GM19452 (cell line): Measurements from ENCODE around the gene PDILT.
"Not testable (repeated sequence)": the region's sequence is repeated elsewhere in the genome, so short reads cannot be mapped to it uniquely, and the experiment has no call there.

Source experiments
- ATAC-seq: cut with Tn5 transposase; IDR thresholded peaks from one replicate; pipeline ENCODE4 v1.9.1; 2021; ENCODE audit not compliant: unreplicated experiment

The PDILT gene

DNA sequence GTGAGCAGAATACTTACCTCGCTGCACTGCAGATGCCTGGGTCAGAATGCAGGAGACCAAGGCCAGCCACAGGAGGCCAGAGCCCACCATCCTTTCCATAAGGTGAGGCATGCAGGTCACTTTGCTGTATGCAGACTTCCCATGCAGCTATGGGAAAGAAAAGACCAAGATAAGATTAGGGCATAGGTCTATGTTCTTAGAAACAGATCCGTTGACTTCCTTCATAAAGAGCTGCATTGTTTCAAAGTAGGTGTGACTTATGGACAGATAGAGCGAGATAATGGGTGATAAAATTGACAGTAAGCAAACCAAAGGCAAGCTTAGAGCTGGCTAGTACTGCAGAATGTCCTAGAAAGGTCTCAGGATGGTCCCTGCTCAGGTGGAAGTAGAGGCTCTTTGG lies 78.2 kb downstream of the PDILT start:
- no peak for ATAC-seq

DNA sequence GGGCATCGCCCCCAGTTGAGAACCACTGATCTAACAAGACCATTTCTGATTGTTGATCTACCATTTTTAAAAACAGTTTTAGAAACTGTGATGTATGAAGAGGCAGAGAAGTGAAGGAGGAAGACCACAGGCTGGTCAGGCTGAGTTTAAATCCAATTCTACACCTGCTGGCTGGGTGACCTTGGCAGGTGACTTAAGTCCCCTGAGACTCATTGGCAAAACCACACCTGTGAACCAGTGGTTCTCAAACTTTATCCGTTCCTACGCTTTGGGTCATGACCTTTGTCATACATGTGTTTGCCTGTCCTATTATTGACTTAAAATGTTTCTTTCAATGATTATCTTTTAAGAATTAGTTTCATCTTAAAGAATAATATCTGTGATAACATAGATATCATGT lies 79.5 kb downstream of the PDILT start:
- ATAC-seq: no peak

DNA sequence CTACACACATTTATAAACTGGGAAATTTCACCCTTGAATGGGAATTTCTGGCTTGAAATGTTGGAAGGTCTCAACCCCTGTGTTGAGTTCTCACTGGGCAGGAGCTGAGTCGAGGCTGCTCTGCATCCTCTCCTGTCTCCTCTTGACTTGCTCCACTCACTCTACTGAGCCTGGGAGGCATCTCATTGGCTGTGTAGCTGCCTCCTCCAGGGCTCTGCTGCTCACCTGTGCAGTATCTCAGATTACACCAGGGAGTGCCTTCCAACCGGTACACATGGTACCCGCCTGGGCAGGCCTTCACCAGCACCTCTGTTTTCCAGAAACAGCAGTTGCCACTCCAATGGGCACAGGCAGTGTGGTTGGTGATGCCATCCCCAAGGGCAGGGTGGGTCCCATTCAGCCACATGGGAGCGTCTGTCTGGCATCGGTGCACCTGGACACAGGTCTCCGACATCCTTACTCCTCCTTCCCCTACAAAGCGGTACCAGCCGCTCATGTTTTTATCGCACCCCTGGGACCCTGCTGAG lies 80.9 kb downstream of the PDILT start:
- no peak for ATAC-seq

DNA sequence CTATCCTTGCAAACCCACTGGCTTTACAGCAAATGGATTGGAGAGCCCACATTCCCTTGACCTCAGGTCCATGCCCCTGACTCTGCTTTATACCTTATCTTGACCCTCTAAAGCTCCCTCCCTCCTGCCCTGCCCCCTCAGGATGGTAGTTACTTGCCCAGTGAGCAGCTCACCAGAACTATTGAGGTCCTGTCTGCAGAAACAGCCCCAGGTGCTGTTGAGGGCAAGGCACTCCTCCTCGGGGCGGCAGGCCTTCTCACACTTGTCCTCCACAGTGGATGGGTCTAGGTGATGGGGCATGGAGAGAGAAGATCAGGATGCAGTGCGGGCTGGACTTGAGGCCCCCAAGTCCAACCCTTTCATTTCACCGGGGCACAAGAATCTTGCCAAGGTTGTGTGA lies 81.8 kb downstream of the PDILT start:
- ATAC-seq: no peak

DNA sequence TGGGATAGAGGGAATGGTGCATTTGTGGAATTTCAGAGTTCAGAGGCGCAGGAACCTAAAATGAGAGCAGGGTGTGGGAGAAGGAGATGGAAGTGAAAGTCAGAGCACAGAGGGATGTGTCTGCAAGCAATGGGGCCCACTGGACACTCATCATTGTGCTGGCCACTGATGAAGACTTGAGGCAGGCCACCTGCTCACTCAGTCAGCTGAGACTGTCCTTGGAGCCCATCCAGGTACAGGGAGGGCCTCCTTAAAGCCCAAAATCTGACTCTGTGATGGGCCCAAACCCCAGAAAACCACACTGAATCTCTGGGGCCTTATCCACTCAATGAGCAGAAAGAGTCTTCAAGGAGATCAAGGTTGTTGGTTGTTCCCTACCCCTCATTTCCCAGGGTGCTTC lies 82.9 kb downstream of the PDILT start:
- no peak for ATAC-seq

DNA sequence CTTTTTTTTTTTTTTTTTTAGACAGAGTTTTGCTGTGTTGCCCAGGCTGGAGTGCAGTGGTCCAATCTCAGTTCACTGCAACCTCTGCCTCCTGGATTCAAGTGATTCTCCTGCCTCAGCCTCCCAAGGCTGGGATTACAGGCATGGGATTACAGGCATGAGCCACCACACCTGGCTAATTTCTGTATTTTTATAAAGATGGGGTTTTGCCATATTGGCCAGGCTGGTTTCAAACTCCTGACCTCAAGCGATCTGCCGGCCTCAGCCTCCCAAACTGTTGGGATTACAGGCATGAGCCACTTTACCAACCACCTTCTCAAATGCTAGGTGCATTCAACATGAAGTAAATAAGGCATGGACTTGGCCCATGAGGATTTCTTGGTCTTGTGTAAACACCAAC lies 83.5 kb downstream of the PDILT start:
- not testable (repeated sequence) for ATAC-seq

DNA sequence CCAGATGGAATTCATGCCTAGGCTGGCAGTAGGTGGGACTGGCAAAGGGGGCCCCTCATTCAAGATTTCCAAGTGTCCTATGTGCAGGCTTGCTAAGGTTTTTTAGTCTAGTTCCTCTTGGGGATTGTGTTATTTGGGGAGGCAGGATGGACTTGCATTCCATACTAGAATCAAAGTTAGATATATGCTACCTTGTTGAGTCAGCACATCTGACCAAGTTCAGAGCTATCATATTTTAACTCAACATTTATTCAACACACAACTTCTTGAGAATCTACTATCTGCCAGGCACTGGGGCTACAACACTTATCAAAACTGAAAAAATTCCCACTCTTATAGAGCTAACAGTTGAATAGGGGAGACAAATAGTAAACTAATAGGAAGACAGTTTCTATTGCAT lies 83.9 kb downstream of the PDILT start:
- ATAC-seq: no peak

DNA sequence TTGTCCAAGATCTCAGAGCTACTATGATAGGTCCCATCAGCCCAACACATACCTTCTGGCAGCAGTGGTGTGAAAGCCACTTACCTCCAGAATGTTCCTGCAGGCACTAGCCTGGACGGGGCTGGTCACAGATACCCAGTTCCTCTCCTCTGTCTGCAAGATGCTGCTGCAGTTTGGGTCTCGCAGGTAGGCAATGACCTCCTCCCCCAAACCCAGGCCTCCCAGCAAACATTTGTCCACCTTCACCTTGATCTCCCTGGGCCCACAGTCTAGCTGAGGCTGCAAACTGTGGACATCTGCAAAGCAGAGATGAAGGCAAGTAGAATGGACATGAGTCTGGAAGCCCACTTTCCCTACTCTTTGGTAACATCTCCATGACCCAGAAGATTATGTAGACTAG lies 84.4 kb downstream of the PDILT start:
- ATAC-seq: no peak

DNA sequence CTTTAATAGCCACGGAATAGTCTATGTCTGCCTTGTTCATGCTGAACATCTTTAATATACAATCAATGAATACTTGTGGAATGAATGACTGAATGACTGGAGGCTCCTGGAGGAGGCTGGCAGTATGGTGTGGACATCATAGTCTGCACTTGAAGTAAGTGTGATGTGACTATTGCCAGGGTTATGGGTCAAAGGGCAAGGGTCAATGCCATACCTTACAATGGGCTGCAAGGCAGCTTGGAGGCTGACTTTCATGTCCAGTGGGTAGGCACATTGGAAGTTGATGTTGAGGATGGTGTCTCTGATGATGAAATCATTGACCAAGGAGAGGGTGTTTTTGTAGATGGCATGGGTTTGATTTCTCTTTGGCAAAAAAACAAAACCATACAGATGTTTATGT lies 85.1 kb downstream of the PDILT start:
- no peak for ATAC-seq

DNA sequence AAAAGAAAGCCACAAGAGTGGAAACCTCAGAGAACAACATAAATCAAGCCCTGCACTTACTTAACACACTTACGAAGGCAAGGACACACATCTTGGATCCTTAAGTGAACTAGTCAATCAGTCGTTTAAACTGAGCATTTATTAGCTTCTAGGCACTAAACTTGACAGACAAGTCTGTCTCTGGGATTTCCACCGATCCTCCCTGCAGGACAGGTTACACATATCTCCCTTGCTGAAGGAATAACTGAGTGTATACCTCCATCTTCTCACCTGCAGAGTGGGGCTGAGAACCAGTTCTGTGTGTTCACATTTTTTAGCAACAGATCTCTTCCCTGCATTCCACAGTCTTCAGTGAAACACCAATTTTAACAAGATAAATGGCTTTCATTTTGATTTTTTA lies 86.1 kb downstream of the PDILT start:
- ATAC-seq: no peak

DNA sequence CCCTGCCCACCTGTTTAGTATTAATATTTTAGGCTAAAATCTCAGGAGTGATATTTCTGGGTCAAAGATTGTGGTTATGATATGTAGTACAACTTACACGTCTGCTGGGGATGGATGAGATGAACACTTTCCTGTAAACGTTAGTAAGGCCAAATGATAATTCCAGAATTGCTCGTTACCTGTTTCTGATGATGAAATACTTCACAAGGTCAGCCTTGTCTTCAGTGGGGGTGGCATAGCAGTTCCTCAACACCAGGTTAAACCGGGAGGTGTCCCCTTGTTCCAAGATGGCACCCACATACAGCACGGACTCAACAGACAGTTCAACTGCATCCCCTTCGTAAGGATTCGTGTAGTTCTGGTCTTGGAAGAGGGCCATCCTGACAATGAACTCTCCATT lies 86.5 kb downstream of the PDILT start:
- ATAC-seq: no peak

DNA sequence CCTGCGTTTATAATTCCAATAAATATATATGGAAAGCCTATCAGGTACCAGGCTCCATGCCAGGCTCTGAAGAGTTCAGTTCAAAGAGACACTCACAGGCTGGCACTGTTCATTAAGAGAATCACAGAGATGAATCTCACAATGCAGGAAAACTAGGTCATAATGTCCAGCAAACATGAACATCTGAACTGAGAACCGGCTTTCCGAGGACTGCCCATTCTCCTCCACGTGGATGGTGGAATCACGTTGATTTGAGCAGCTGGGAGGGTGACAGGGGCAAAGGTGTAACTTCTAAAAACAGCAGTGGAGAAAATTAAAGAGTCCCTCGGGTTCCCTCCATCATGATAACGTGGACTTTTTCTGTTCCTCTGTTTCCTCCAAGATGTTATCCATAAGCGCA lies 87.4 kb downstream of the PDILT start:
- ATAC-seq: no peak

DNA sequence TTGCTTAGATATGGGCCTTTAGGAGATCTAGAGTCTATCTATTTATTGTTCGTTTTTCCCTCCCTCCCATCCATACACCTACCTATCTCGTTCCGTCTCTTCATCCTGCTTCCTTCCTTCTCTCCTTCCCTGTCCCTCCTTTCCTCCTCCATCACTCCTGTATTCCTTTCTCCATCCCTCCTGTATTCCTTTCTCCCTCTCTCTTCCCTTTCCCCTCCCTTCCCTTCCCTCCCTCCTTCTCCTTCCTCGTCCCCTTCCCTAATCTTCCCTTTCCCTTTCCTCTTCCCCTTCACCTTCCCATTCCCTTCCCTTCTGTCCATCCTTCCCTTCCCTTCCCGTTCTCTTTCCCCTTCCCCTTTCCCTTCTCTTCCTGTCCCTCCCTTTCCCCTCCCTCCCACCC lies 87.8 kb downstream of the PDILT start:
- ATAC-seq: no peak

DNA sequence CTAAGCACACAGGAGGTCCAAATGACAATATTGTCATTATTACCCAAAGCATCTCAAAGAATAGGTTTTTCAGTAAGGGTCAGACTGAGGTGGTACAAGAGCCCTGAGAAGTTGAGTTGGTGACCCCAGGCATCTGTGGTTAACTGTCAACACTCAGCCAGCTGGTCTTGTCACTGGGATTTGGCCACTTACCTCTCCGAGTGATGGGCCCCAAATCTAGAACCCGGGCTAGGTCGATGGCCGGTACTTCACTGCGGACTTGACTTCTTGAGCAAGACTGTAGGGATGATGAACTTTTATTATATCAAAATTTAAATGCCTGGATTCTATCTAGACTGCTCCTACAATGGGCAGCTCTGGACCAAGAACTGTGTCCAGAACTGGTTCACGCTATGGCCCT lies 88.8 kb downstream of the PDILT start:
- ATAC-seq: no peak

DNA sequence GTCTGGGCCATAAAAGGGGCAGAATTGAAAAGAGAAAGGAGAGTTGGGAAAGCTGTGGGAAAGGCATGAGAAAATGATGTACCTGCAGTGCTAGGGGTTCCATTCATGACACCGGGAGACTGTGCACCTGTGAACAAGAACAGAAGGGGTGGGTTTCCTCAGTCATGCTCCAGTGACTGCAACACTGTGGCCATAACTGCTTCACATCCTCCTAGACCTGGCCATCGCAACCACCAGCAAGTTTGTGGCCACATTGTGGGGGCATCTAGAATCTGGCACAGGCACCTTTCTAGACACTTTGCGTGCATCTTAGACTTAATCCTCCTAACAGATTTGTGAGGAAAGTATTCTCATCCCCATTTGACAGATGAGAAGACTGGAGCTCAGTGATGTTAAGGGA lies 90.0 kb downstream of the PDILT start:
- no peak for ATAC-seq

DNA sequence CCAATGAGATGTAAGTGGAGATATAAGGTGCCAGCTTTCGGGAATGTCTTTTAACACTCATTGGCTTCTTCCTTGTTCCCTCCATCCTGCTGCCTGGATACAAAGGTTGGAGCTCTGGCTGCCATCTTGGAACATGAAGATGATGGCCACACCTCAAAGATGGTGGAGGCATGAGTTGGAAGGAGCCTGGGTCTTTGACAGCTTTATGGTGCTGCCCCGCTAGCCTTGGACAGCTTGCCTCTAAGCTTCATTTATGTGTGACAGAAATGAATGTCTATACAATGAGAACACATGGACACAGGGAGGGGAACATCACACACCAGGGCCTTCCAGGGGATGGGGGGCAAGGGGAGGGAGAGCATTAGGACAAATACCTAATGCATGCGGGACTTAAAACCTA lies 90.8 kb downstream of the PDILT start:
- ATAC-seq: no peak

DNA sequence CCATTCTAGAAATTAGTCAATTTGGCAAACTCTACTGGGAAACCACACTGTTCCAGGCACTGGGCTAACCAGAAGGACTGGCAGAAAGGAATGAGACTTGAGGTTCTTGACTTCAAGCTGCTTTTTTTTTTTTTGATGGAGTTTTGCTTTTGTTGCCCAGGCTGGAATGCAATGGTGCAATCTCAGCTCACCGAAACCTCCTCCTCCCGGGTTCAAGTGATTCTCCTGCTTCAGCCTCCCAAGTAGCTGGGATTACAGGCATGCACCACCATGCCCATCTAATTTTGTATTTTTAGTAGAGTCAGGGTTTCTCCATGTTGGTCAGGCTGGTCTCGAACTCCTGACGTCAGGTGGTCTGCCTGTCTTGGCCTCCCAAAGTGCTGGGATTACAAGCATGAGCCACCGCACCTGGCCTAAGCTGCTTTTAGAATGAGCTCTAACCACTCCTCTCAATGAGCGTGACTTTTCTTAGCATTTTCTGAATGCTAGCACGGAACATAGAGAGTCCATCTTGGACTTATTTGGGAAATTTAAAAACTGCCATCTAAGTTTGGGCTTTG lies 91.9 kb downstream of the PDILT start:
- ATAC-seq: not testable (repeated sequence)

DNA sequence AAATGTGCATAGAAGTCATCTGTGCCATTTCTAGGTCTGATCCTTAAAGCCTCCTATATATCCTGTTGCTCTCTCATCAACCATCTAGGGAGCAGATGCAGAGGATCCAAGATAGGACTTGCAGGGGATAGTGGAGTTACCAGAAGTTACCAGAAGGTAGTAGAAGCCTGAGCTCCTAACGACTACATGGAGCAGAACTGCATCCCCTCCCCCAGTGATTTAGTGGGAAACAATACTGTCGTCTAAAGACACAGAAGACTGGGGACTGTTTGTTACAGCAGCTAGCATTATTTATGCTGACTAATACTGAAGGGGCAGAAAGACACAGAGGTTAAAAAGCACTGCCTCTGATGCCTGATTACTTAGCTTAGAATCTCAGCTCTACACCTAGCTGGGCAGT lies 93.0 kb downstream of the PDILT start:
- no peak for ATAC-seq

DNA sequence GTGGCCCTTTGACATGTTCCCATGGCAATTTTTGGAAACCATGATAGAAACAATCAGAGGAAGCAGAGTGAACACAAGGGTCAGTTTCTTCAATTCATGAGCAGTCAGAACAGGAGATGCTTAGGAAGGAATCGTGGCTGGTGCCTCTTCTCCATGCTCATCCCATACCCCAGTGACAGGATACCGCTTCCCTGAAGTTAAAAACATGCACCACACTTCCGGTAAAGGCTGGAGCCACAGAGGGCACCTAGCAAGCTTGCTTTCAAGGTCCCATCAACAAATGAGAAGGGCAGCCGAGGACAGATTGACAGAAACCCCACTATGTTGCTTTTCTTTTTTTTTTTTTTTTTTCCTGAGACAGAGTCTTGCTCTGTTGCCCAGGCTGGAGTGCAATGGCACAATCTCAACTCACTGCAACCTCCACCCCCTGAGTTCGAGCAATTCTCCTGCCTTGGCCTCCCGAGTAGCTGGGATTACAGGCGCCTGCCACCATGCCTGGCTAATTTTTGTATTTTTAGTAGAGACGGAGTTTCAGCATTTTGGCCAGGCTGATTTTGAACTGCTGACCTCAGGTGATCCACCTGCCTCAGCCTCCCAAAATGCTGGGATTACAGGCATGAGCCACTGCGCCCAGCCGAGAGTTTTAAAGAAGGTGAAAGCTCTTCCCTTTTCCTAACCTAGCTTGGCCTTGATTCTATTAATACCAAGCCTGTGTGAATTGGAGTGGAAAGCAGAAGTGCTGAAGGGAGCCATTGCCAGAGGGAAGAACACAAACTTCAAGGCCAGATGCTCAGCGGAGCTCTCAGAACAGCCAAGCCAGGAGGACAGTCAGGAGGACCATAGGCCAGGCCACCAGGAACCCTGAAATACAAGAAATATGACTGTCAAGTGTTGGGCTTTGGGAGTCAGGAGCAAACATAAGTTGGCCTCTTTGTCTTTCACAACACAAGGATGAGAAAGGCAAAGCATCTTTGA lies 93.8 kb downstream of the PDILT start:
- no peak for ATAC-seq

DNA sequence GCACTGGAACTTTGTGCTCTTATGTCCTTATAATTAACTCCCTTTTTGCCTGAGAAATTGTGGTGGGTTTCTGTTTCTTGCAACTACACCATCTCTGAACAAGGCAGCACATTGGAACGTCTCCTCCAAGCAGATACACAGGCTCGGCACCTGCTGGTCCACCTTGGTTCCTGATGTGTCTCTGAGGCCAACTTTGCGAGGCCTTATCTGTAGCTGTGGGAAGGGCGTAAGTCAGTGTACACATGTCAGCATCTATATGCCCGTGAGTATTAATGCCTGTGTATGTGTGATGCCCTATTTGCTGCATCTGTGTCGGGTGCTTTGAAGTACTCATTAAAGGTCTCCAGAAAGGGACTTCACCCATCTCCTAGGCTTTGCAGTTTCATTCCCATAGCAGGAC lies 94.8 kb downstream of the PDILT start:
- ATAC-seq: no peak
